A673 (cell line): ENCODE data around the gene CXADR.

Experiments used
- CTCF ChIP-seq: fragments of 300-800, 200-600 bp; sonication (generic); conservative IDR thresholded peaks from 2 replicates; pipeline ENCODE4 v1.5.1; 2017; ENCODE audit warnings: low read depth, mild to moderate bottlenecking, antibody characterized with exemption, low read length, moderate library complexity, mixed read lengths
- EZH2 ChIP-seq: fragments of 200-600 bp; sonication (generic); IDR thresholded peaks from 2 replicates; pipeline ENCODE4 v1.6.1; 2017; ENCODE audit warnings: borderline replicate concordance, low read depth, mild to moderate bottlenecking, mixed read lengths, antibody characterized with exemption, low read length; ENCODE audit not compliant: poor library complexity, severe bottlenecking

- TF ChIP-seq EZH2 (no peak), CTCF (no peak)
Measured at GRCh38 chr21:17494051-17494450, 18.8 kb upstream of the CXADR start.
